ENCODE measurements around the gene LACC1.

Gene LACC1

GRCh38 chr13:43848001-43848649 lies 31.6 kb upstream of the LACC1 start:
- TF ChIP-seq MYC (IDR thresholded peaks at IDR 0.05; ENCODE audit: low read depth, low read length) (no peak), POLR2A (IDR thresholded peaks at IDR 0.05; ENCODE audit: extremely low read depth, insufficient read length) (no peak), CTCF (IDR thresholded peaks at IDR 0.05; ENCODE audit: low read depth, low read length) (no peak)
- TF ChIP-seq, protein P1, sequence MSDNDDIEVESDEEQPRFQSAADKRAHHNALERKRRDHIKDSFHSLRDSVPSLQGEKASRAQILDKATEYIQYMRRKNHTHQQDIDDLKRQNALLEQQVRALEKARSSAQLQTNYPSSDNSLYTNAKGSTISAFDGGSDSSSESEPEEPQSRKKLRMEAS (IDR thresholded peaks at IDR 0.05; ENCODE audit: low read depth, low read length) = no peak
- H3K4me3 ChIP-seq (ENCODE audit: low read depth, low read length) = no peak overlapping the region
- DNase-seq (ENCODE audit: low read depth) = peak; percentile 81

DNA sequence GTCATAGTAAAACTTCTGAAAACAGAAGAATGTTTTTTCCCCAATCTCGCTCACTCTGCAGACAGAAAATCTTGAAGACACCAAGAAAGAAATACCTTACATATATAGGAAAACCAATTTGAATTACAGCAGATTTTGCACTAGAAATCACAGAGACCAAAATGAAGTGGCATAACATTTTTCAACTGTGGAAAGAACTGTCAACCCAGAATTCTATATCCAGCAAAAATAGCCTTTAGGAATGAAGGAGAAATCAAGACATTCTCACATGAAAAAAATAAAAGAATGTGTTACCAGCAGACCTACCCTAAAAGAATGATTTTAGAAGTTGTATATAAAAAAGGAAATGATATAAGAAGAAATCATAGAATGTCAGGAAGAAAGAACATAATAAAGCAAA lies 28.8 kb upstream of the LACC1 start:
- TF ChIP-seq POLR2A (IDR thresholded peaks at IDR 0.05; ENCODE audit: extremely low read depth, insufficient read length) (no peak), CTCF (IDR thresholded peaks at IDR 0.05; ENCODE audit: low read depth, low read length) (no peak), MYC (IDR thresholded peaks at IDR 0.05; ENCODE audit: low read depth, low read length) (no peak)
- TF ChIP-seq, protein P1 (IDR thresholded peaks at IDR 0.05; ENCODE audit: low read depth, low read length) = no peak
- no peak overlapping the region for H3K4me3 ChIP-seq (ENCODE audit: low read depth, low read length)
- DNase-seq (ENCODE audit: low read depth) = no peak

DNA sequence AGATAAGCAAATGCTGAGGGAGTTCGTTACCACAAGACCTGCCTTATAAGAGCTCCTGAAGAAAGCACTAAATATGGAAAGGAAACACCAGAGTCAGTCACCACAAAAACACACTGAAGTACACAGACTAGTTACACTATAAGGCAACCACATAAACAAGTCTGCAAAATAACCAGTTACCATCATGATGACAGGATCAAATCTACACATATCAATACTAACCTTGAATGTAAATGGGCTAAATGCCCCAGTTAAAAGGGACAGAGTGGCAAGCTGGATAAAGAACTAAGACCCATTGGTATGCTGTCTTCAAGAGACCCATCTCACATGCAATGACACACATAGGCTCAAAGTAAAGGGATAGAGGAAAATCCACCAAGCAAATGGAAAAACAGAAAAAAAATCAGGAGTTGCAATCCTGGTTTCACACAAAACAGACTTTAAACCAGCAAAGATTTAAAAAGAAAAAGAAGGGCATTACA lies 26.7 kb upstream of the LACC1 start:
- DNase-seq (ENCODE audit: low read depth) = no peak
- no peak overlapping the region for H3K4me3 ChIP-seq (ENCODE audit: low read depth, low read length)
- no peak for TF ChIP-seq POLR2A (IDR thresholded peaks at IDR 0.05; ENCODE audit: extremely low read depth, insufficient read length)
- TF ChIP-seq MYC (IDR thresholded peaks at IDR 0.05; ENCODE audit: low read depth, low read length) = no peak
- TF ChIP-seq CTCF (IDR thresholded peaks at IDR 0.05; ENCODE audit: low read depth, low read length) = no peak
- TF ChIP-seq, protein P1 (IDR thresholded peaks at IDR 0.05; ENCODE audit: low read depth, low read length) = no peak

GRCh38 chr13:43861863-43862262 lies 17.8 kb upstream of the LACC1 start:
- TF ChIP-seq POLR2A (IDR thresholded peaks at IDR 0.05; ENCODE audit: extremely low read depth, insufficient read length) (no peak), CTCF (IDR thresholded peaks at IDR 0.05; ENCODE audit: low read depth, low read length) (no peak), MYC (IDR thresholded peaks at IDR 0.05; ENCODE audit: low read depth, low read length) (no peak)
- TF ChIP-seq, protein P1 (IDR thresholded peaks at IDR 0.05; ENCODE audit: low read depth, low read length) = no peak
- H3K4me3 ChIP-seq (ENCODE audit: low read depth, low read length) = no peak overlapping the region
- DNase-seq (ENCODE audit: low read depth) = no peak

DNA sequence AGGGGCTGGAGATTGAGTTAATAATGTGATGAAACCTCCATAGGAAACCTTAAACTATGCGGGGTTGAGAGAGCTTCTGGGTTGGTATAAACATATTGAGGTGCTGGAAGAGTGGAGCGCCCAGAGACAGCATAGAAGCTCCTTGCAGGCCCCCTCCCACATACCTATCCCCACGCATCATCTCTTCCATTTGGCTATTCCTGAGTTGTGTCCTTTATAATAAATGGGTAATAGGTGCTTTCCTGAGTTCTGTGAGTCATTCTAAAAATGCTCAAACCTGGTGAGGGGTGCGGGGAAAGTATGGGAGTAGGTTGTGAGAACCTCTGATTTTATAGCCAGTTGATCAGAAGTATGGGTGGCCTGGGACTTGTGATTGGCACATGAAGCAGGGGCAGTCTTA lies 14.8 kb upstream of the LACC1 start:
- DNase-seq (ENCODE audit: low read depth) = no peak
- H3K4me3 ChIP-seq (ENCODE audit: low read depth, low read length) = no peak overlapping the region
- TF ChIP-seq MYC (IDR thresholded peaks at IDR 0.05; ENCODE audit: low read depth, low read length) (no peak), CTCF (IDR thresholded peaks at IDR 0.05; ENCODE audit: low read depth, low read length) (no peak), POLR2A (IDR thresholded peaks at IDR 0.05; ENCODE audit: extremely low read depth, insufficient read length) (no peak)
- TF ChIP-seq, protein P1 (IDR thresholded peaks at IDR 0.05; ENCODE audit: low read depth, low read length) = no peak

All from NB4 (cell line).